MCF 10A (cell line): ENCODE data around the gene P2RY6. TPM values are rescaled to one million over a fixed set of nuclear protein-coding genes. Genes with fewer than 3 reads are reported as not detected.

Experiments used
- BruUV-seq: library from RNA; stranded (reverse); fragments of 400-500 nt; replicated peaks from 2 replicates; lab custom pipeline; 2021; lab: Mats Ljungman, UMichigan
- CTCF ChIA-PET: fragments of 300-600 bp; sonication (Branson Sonifier 250); formaldehyde crosslinking; extraction: SDS; loops from one replicate; lab custom pipeline; 2021; ENCODE audit warnings: antibody characterized with exemption, inconsistent platforms; lab: Yijun Ruan, JAX
- POLR2A ChIA-PET: fragments of 300-600, 350-650 bp; sonication (Branson Sonifier 250); formaldehyde crosslinking; extraction: SDS; loops from one replicate; lab custom pipeline; 2020; ENCODE audit warnings: antibody characterized with exemption, inconsistent platforms; lab: Yijun Ruan, JAX
- DNase-seq: peaks from one replicate; pipeline ENCODE4 v3.0.0-alpha.2; 2018; ENCODE audit not compliant: unreplicated experiment
- H3K27ac Mint-ChIP-seq: one replicate; pipeline ENCODE4 v1.8.0; 2022; ENCODE audit warnings: mild to moderate bottlenecking, low read depth, mixed read lengths; ENCODE audit not compliant: unreplicated experiment
- H3K27me3 Mint-ChIP-seq: one replicate; pipeline ENCODE4 v1.8.0; 2022; ENCODE audit warnings: mixed read lengths; ENCODE audit not compliant: insufficient read depth, unreplicated experiment
- H3K36me3 Mint-ChIP-seq: one replicate; pipeline ENCODE4 v1.8.0; 2022; ENCODE audit warnings: mild to moderate bottlenecking, moderate library complexity, mixed read lengths; ENCODE audit not compliant: insufficient read depth, unreplicated experiment
- H3K4me1 Mint-ChIP-seq: one replicate; pipeline ENCODE4 v1.8.0; 2022; ENCODE audit warnings: mixed read lengths; ENCODE audit not compliant: insufficient read depth, unreplicated experiment
- H3K4me3 Mint-ChIP-seq: one replicate; pipeline ENCODE4 v1.8.0; 2022; ENCODE audit warnings: mild to moderate bottlenecking, moderate library complexity, mixed read lengths; ENCODE audit not compliant: unreplicated experiment
- H3K9me3 Mint-ChIP-seq: one replicate; pipeline ENCODE4 v1.8.0; 2022; ENCODE audit warnings: mixed read lengths; ENCODE audit not compliant: unreplicated experiment
- CTCF ChIP-seq: fragments of 200-600 bp; IDR thresholded peaks from one replicate; pipeline ENCODE4 v1.8.0; 2022; ENCODE audit warnings: antibody characterized with exemption, mild to moderate bottlenecking; ENCODE audit not compliant: unreplicated experiment
- intact Hi-C: fragments of 100-400 bp; cut with micrococcal nuclease; formaldehyde crosslinking; loops from 2 replicates; pipeline ENCODE4 v1.14.1; 2022
- total RNA-seq: library from RNA; stranded (reverse); gene quantifications from 2 replicates; pipeline ENCODE4 v1.2.3, GENCODE V29; 2022

The P2RY6 gene
- total RNA-seq, 1 experiment from 2014 or later, result not detected

- no TSS peak for BruUV-seq
- H3K27ac Mint-ChIP-seq, result no peak overlapping the region
- TF ChIP-seq CTCF, result no peak
- no peaks in the 10 kb centered on the region for H3K36me3 Mint-ChIP-seq
- H3K9me3 Mint-ChIP-seq, result no peaks in the 10 kb centered on the region
- no peak overlapping the region for H3K4me3 Mint-ChIP-seq
- intact Hi-C loops, result no loop called here
- peaks cover 10% of the 10 kb centered on the region for H3K4me1 Mint-ChIP-seq
- ChIA-PET POLR2A (interaction anchor here (0.7 kb wide), 1 partner anchor 113 kb away, joined by 3 read pairs; no protein-coding TSS in a partner anchor), CTCF (interaction anchor here (0.5 to 2.9 kb wide), 15 partner anchors 8 to 513 kb away, joined by 3 to 14 read pairs (median 4); no protein-coding TSS in a partner anchor)
- H3K27me3 Mint-ChIP-seq, result no peaks in the 10 kb centered on the region
- no peak for DNase-seq
These were observed 18.4 kb downstream of the P2RY6 start for GRCh38 chr11:73290536-73290935.

- Mint-ChIP-seq H3K4me1 (peaks cover 11% of the 10 kb centered on the region), H3K27me3 (no peaks in the 10 kb centered on the region), H3K9me3 (no peaks in the 10 kb centered on the region), H3K4me3 (no peak overlapping the region), H3K27ac (no peak overlapping the region), H3K36me3 (no peaks in the 10 kb centered on the region)
- BruUV-seq, result no TSS peak
- ChIA-PET POLR2A (interaction anchor here (0.7 to 1.8 kb wide), 2 partner anchors 16 to 114 kb away, joined by 3 to 5 read pairs; no protein-coding TSS in a partner anchor), CTCF (interaction anchor here (0.5 to 2.8 kb wide), 9 partner anchors 10 to 514 kb away, joined by 3 to 11 read pairs (median 5); no protein-coding TSS in a partner anchor)
- DNase-seq, result no peak
- TF ChIP-seq CTCF, result no peak
- intact Hi-C loops, result no loop called here
These were observed 19.1 kb downstream of the P2RY6 start for GRCh38 chr11:73291196-73291595.

- Mint-ChIP-seq H3K9me3 (no peaks in the 10 kb centered on the region), H3K4me3 (no peak overlapping the region), H3K4me1 (peaks cover 11% of the 10 kb centered on the region), H3K36me3 (no peaks in the 10 kb centered on the region), H3K27ac (no peak overlapping the region), H3K27me3 (no peaks in the 10 kb centered on the region)
- DNase-seq, result no peak
- POLR2A ChIA-PET, result interaction anchor here (1.8 kb wide), 1 partner anchor 15 kb away, joined by 5 read pairs; no protein-coding TSS in a partner anchor
- intact Hi-C loops, result no loop called here
- no TSS peak for BruUV-seq
- CTCF ChIA-PET, result interaction anchor here (0.5 to 2.6 kb wide), 9 partner anchors 9 to 258 kb away, joined by 3 to 11 read pairs (median 3); no protein-coding TSS in a partner anchor
- TF ChIP-seq CTCF, result no peak
These were observed 19.8 kb downstream of the P2RY6 start for GRCh38 chr11:73291781-73292524.

- no TSS peak for BruUV-seq
- Mint-ChIP-seq H3K27me3 (no peaks in the 10 kb centered on the region), H3K4me3 (no peak overlapping the region), H3K27ac (no peak overlapping the region), H3K36me3 (peaks cover 2% of the 10 kb centered on the region), H3K4me1 (peaks cover 11% of the 10 kb centered on the region), H3K9me3 (no peaks in the 10 kb centered on the region)
- no peak for DNase-seq
- ChIA-PET POLR2A (interaction anchor here (1.8 kb wide), 1 partner anchor 15 kb away, joined by 5 read pairs; no protein-coding TSS in a partner anchor), CTCF (interaction anchor here (0.6 to 1.8 kb wide), 7 partner anchors 10 to 753 kb away, joined by 3 to 4 read pairs (median 3); no protein-coding TSS in a partner anchor)
- intact Hi-C loops, result no loop called here
- TF ChIP-seq CTCF, result no peak
These were observed 20.4 kb downstream of the P2RY6 start for GRCh38 chr11:73292525-73292894.
